Glomerular endothelial cell (primary cell): ENCODE data around the gene FGR. TPM values are rescaled to one million over a fixed set of nuclear protein-coding genes. Genes with fewer than 3 reads are reported as not detected.
"Not testable (repeated sequence)": the region's sequence is repeated elsewhere in the genome, so short reads cannot be mapped to it uniquely, and the experiment has no call there.

ENCODE experiments used
- DNase-seq: peaks from one replicate; pipeline ENCODE4 v3.0.0-alpha.2; 2011; ENCODE audit warnings: low read depth, low spot score; ENCODE audit errors: extremely low read depth
- total RNA-seq: library from RNA; depleted of rRNA; stranded (reverse); fragments of >200 nt; gene quantifications from 2 replicates; pipeline ENCODE4 v1.2.3, GENCODE V29; 2015

Gene FGR
- not detected in 2 replicates for total RNA-seq

GRCh38 chr1:27634985-27635367 is at the start of gene FGR:
TSS of gene FGR (minus strand) at chr1:27635185. CDS start at chr1:27623916, 11,269 bp downstream.
- no peak for DNase-seq

- DNase-seq, result no peak
Measured at GRCh38 chr1:27684176-27684575, 49.2 kb upstream of the FGR start.

- DNase-seq, result no peak
Measured at GRCh38 chr1:27682351-27682944, 47.5 kb upstream of the FGR start.

- DNase-seq, result not testable (repeated sequence)
Measured at GRCh38 chr1:27681580-27681979, 46.6 kb upstream of the FGR start.

- not testable (repeated sequence) for DNase-seq
Measured at GRCh38 chr1:27680225-27680791, 45.3 kb upstream of the FGR start.

- DNase-seq, result no peak
Measured at GRCh38 chr1:27678747-27679146, 43.8 kb upstream of the FGR start.

GRCh38 chr1:27676410-27676809 is 41.4 kb upstream of the FGR start:
- DNase-seq, result no peak

- no peak for DNase-seq
Measured at GRCh38 chr1:27672750-27673112, 37.7 kb upstream of the FGR start.

GRCh38 chr1:27671964-27672749 is 37.2 kb upstream of the FGR start, which contains the start of gene IFI6:
TSS of gene IFI6 (minus strand) at chr1:27672192. CDS start at chr1:27669314, 2,878 bp downstream.
- peak; percentile 88 for DNase-seq

GRCh38 chr1:27669876-27670275 is 34.9 kb upstream of the FGR start:
- DNase-seq, result no peak

GRCh38 chr1:27668808-27669723 is 34.1 kb upstream of the FGR start:
- DNase-seq, result no peak

GRCh38 chr1:27668121-27668807 is 33.3 kb upstream of the FGR start:
- no peak for DNase-seq

- DNase-seq, result no peak
Measured at GRCh38 chr1:27666791-27667254, 31.8 kb upstream of the FGR start.

GRCh38 chr1:27666294-27666693 is 31.3 kb upstream of the FGR start:
- no peak for DNase-seq

- no peak for DNase-seq
Measured at GRCh38 chr1:27665016-27665651, 30.1 kb upstream of the FGR start.

GRCh38 chr1:27664291-27664690 is 29.3 kb upstream of the FGR start:
- no peak for DNase-seq

GRCh38 chr1:27662707-27663393 is 27.9 kb upstream of the FGR start:
- DNase-seq, result no peak

GRCh38 chr1:27662261-27662660 is 27.3 kb upstream of the FGR start:
- no peak for DNase-seq

GRCh38 chr1:27661412-27662075 is 26.6 kb upstream of the FGR start:
- no peak for DNase-seq
